Mesenchymal stem cell (in vitro differentiated cells and primary cell): ENCODE results near the gene PFN3.

Experiments
- DNase-seq: peaks from one replicate; pipeline ENCODE4 v3.0.0-alpha.2; 2013
- H2AFZ ChIP-seq: one replicate; pipeline ENCODE4 v1.6.1; 2013; ENCODE audit warnings: low read depth, mild to moderate bottlenecking, control low read depth, inconsistent platforms, low read length, moderate library complexity
- H2AK5ac ChIP-seq: 2 replicates; pipeline ENCODE4 v1.6.1; 2013; ENCODE audit warnings: low read length, moderate library complexity, mild to moderate bottlenecking, inconsistent platforms; ENCODE audit not compliant: severe bottlenecking
- H2BK120ac ChIP-seq: one replicate; pipeline ENCODE4 v1.6.1; 2013; ENCODE audit warnings: low read depth, mild to moderate bottlenecking, inconsistent platforms, low read length, moderate library complexity
- H2BK12ac ChIP-seq, 2 experiments: one replicate each; pipeline ENCODE4 v1.6.1; 2013; ENCODE audit warnings: inconsistent platforms in 2 of 2, low read length in 2 of 2, mild to moderate bottlenecking in 2 of 2, moderate library complexity in 2 of 2, control low read depth in 1 of 2
- H2BK15ac ChIP-seq: one replicate; pipeline ENCODE4 v1.6.1; 2013; ENCODE audit warnings: mild to moderate bottlenecking, low read depth, inconsistent platforms; ENCODE audit not compliant: poor library complexity, severe bottlenecking
- H2BK5ac ChIP-seq: 2 replicates; pipeline ENCODE4 v1.6.1; 2013; ENCODE audit warnings: low read depth, mild to moderate bottlenecking, low read length, control low read depth, inconsistent platforms; ENCODE audit not compliant: poor library complexity, severe bottlenecking
- H3K14ac ChIP-seq, 2 experiments: one replicate each; pipeline ENCODE4 v1.6.1; 2013; ENCODE audit warnings: inconsistent platforms in 2 of 2, low read length in 2 of 2, control low read depth in 1 of 2, mild to moderate bottlenecking in 1 of 2, moderate library complexity in 1 of 2
- H3K18ac ChIP-seq, 2 experiments: one replicate each; pipeline ENCODE4 v1.6.1; 2013; ENCODE audit warnings: inconsistent platforms in 2 of 2, low read length in 2 of 2, control low read depth in 1 of 2, low read depth in 1 of 2, mild to moderate bottlenecking in 1 of 2
- H3K23ac ChIP-seq, 2 experiments: one replicate each; pipeline ENCODE4 v1.6.1; 2013; ENCODE audit warnings: inconsistent platforms in 2 of 2, low read length in 2 of 2, mild to moderate bottlenecking in 2 of 2, moderate library complexity in 2 of 2, control low read depth in 1 of 2
- H3K27ac ChIP-seq: 2 replicates; pipeline ENCODE4 v1.5.1; 2013; ENCODE audit warnings: mild to moderate bottlenecking, moderate library complexity, low read length, control low read depth, inconsistent platforms; ENCODE audit not compliant: poor library complexity, severe bottlenecking
- H3K27me3 ChIP-seq, 2 experiments: 2 replicates each; pipeline versions ENCODE4 v1.6.1 to v1.7.0; 2013; ENCODE audit warnings: low read length in 2 of 2, mild to moderate bottlenecking in 2 of 2, moderate library complexity in 2 of 2, control low read depth in 1 of 2, inconsistent platforms in 1 of 2; ENCODE audit not compliant: control insufficient read depth in 1 of 2, insufficient read depth in 1 of 2
- H3K36me3 ChIP-seq, 2 experiments: 2 replicates each; pipeline versions ENCODE4 v1.6.1 to v1.7.0; 2013; ENCODE audit warnings: low read length in 2 of 2, control low read depth in 1 of 2, inconsistent platforms in 1 of 2, low read depth in 1 of 2, mild to moderate bottlenecking in 1 of 2; ENCODE audit not compliant: insufficient read depth in 2 of 2, control insufficient read depth in 1 of 2
- H3K4ac ChIP-seq, 2 experiments: one replicate each; pipeline ENCODE4 v1.6.1; 2013; ENCODE audit warnings: inconsistent platforms in 2 of 2, low read length in 2 of 2, mild to moderate bottlenecking in 2 of 2, moderate library complexity in 2 of 2, control low read depth in 1 of 2, low read depth in 1 of 2
- H3K4me1 ChIP-seq: 2 replicates; pipeline ENCODE4 v1.6.1; 2013; ENCODE audit warnings: low read depth, low read length, control low read depth; ENCODE audit not compliant: control insufficient read depth, insufficient read depth
- H3K4me2 ChIP-seq: 2 replicates; pipeline ENCODE4 v1.6.1; 2013; ENCODE audit warnings: low read length, mild to moderate bottlenecking, inconsistent platforms; ENCODE audit not compliant: poor library complexity, severe bottlenecking
- H3K4me3 ChIP-seq, 2 experiments: 2 replicates each; pipeline versions ENCODE4 v1.5.1 to v1.7.0; 2013; ENCODE audit warnings: low read length in 2 of 2, mild to moderate bottlenecking in 2 of 2, control low read depth in 1 of 2, low read depth in 1 of 2; ENCODE audit not compliant: insufficient read depth in 1 of 2
- H3K79me1 ChIP-seq: replicated peaks from 2 replicates; pipeline ENCODE4 v1.6.1; 2013; ENCODE audit warnings: mild to moderate bottlenecking, control low read depth, low read length, inconsistent platforms; ENCODE audit not compliant: poor library complexity, severe bottlenecking
- H3K9ac ChIP-seq: 2 replicates; pipeline ENCODE4 v1.7.0; 2013; ENCODE audit warnings: mild to moderate bottlenecking, low read length, moderate library complexity
- H3K9me3 ChIP-seq: 2 replicates; pipeline ENCODE4 v1.7.0; 2013; ENCODE audit warnings: mild to moderate bottlenecking, low read length; ENCODE audit not compliant: control insufficient read depth
- H4K8ac ChIP-seq: one replicate; pipeline ENCODE4 v1.6.1; 2013; ENCODE audit warnings: inconsistent platforms, mild to moderate bottlenecking, low read length, moderate library complexity
- H4K91ac ChIP-seq: one replicate; pipeline ENCODE4 v1.6.1; 2013; ENCODE audit warnings: mild to moderate bottlenecking, low read length, inconsistent platforms
- WGBS: methylation state at CpG from one replicate; pipeline ENCODE4 v1.1.7; 2013; ENCODE audit warnings: mixed read lengths; 5-methylcytosine and 5-hydroxymethylcytosine counted together

The PFN3 gene

DNA sequence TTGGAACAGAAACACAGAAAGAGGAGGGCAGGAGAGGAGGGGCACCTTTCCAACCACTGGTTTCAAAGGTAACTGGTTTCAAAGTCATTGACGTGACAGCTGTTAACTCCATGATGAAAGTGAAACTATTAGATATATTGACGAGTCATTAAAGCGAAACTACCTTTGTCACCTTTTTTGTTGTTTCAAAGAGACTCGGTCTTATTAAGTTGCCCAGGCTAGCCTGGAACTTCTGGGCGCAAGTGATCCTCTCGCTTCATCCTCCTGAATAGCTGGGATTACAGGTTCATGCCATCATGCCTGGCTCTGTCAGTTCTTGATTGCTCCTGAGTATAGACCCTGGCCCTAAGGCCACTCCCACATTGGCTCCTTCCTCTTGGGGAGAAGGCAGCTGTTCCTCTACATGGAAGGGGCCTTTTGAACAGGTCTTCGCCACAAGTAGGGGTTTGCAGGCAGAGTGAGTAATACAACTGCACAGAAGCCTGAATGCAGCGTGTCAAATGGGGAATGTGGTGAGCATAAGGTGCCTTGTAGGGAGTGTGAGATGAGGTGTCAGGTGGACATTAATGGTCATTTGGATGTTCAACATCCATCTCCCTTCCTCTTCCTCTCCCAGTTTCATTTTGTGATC, 12.3 kb upstream of the PFN3 start:
- H2BK5ac ChIP-seq: no peak overlapping the region
- H3K4ac ChIP-seq: no peak overlapping the region
- H3K27ac ChIP-seq: no peak overlapping the region
- no peak overlapping the region for H2AFZ ChIP-seq
- H2AK5ac ChIP-seq: no peak overlapping the region
- H3K4me2 ChIP-seq: no peak overlapping the region
- H4K91ac ChIP-seq: no peak overlapping the region
- H3K23ac ChIP-seq: no peak overlapping the region
- no peak overlapping the region for H3K18ac ChIP-seq
- no peak overlapping the region for H2BK12ac ChIP-seq
- H3K4me3 ChIP-seq: no peak overlapping the region
- H3K79me1 ChIP-seq: no peaks in the 10 kb centered on the region
- no peaks in the 10 kb centered on the region for H3K9me3 ChIP-seq
- no peak overlapping the region for H2BK120ac ChIP-seq
- H3K27me3 ChIP-seq: peaks cover 0 to 42% of the 10 kb centered on the region in 2 experiments
- H4K8ac ChIP-seq: no peak overlapping the region
- 92% methylated on average over 7 of the region's 8 CpGs for WGBS
- H3K4me1 ChIP-seq: no peaks in the 10 kb centered on the region
- H2BK15ac ChIP-seq: no peak overlapping the region
- H3K14ac ChIP-seq: no peak overlapping the region
- H3K9ac ChIP-seq: no peak overlapping the region
- no peak for DNase-seq
- H3K36me3 ChIP-seq: no peaks in the 10 kb centered on the region

DNA sequence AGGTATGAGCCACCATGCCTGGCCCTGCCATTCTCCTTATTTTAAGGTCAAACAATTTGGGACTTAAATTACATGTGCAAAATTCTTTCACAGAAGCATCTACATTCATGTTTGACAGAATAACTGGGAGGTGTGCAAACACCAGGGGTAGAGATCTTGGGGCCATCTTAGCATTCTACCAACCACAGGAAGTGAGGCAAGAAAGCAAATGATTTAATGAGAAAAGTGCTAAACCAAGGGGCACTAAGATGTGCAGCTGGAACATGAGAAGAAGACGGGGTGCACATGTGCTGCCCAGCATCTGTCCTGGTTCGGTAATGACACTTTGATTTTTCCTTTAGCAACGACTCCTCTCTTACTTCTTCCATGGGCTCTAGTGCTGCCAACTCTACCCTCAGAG, 10.1 kb upstream of the PFN3 start:
- Histone ChIP-seq H2BK5ac (no peak overlapping the region), H2BK15ac (no peak overlapping the region), H3K9me3 (no peaks in the 10 kb centered on the region), H3K27ac (no peak overlapping the region), H3K14ac (no peak overlapping the region), H4K8ac (no peak overlapping the region), H2BK120ac (no peak overlapping the region), H2AK5ac (no peak overlapping the region), H3K4ac (no peak overlapping the region), H3K23ac (no peak overlapping the region), H2BK12ac (no peak overlapping the region), H3K18ac (no peak overlapping the region), H3K79me1 (no peaks in the 10 kb centered on the region), H2AFZ (no peak overlapping the region), H3K4me2 (no peak overlapping the region), H4K91ac (no peak overlapping the region), H3K9ac (no peak overlapping the region), H3K27me3 (peaks cover 0 to 57% of the 10 kb centered on the region in 2 experiments), H3K4me3 (no peak overlapping the region), H3K36me3 (no peaks in the 10 kb centered on the region), H3K4me1 (no peaks in the 10 kb centered on the region)
- DNase-seq: no peak
- 77% methylated on average over 3 of the region's 3 CpGs for WGBS

DNA sequence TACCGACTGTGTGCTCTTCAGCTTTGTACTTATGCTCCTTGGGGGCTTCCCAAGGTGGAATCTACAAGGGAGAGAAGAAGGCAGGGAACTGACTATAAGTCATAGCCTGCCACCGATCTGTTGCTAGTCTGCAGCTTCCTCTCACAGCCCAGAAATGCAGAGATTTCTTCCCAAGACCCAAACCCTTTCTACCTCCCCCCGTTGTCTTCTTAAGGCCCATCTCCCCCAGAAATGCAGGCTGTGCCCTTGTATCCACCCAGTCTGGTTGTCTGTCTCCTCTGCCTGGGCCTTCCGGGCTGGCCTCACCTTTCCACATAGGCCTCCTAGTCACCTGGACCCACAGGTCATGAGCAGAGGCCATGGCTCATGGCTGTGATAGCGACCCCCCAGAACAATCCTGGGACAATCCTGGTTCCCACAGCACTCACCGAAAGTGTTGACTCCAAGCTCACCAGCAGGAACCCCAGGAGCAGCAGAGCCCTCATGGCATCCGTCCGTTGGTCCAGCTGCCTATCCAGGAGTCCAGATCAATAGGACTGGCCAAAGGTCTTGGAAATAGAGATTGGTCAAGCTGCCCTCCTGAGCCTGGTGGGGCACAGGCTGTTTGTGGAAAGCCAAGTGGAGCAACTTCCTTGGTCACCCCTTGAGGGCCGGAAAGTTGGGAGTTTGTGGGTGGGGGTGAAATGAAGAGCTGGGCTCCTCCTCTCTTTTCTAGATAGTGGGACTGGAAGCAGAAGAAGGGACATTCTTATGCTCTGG, 8.8 kb upstream of the PFN3 start, which contains the start of gene F12:
TSS of gene F12 (minus strand) at position 522 of the 759 bp plus-strand sequence. CDS start at position 485, 37 bp downstream.
- no peak for DNase-seq
- H3K4me1 ChIP-seq: peaks cover 7% of the 10 kb centered on the region
- H2BK120ac ChIP-seq: no peak within 1 kb of the TSS
- no peak within 1 kb of the TSS for H2BK15ac ChIP-seq
- no peak within 1 kb of the TSS for H3K9ac ChIP-seq
- H4K91ac ChIP-seq: no peak within 1 kb of the TSS
- H4K8ac ChIP-seq: no peak within 1 kb of the TSS
- no peaks in the 10 kb centered on the region for H3K9me3 ChIP-seq
- no peaks in the 10 kb centered on the region for H3K79me1 ChIP-seq
- no peak within 1 kb of the TSS for H3K4ac ChIP-seq
- no peaks in the 10 kb centered on the region for H3K36me3 ChIP-seq
- no peak within 1 kb of the TSS for H3K27ac ChIP-seq
- peaks cover 0 to 64% of the 10 kb centered on the region in 2 experiments for H3K27me3 ChIP-seq
- H3K4me3 ChIP-seq: no peak within 1 kb of the TSS
- no peak within 1 kb of the TSS for H2BK12ac ChIP-seq
- no peak within 1 kb of the TSS for H3K14ac ChIP-seq
- no peak within 1 kb of the TSS for H2AFZ ChIP-seq
- H2AK5ac ChIP-seq: no peak within 1 kb of the TSS
- 92% methylated on average over 9 of the region's 9 CpGs for WGBS
- H3K18ac ChIP-seq: no peak within 1 kb of the TSS
- no peak within 1 kb of the TSS for H3K4me2 ChIP-seq
- no peak within 1 kb of the TSS for H2BK5ac ChIP-seq
- no peak within 1 kb of the TSS for H3K23ac ChIP-seq

DNA sequence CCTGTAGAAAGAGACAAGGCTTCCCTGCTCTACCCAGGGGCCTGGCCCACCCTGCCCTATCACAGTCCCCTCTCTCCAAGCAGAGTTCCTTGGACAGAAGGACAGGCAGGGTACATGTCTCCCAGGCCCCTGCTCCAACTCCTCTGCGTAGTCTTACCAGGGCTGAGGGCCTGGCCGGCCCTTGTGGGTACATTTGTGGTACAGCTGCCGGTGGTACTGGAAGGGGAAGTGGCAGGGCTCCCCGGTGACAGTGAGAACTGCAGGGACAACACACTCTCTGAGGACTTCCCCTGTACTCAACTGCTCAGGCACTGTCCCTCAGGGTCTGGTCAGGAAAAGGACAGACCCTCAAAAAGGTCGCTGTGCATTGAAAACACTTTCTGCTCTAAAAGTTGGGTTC, 5.3 kb upstream of the PFN3 start:
- Histone ChIP-seq H3K27me3 (peaks cover 0 to 76% of the 10 kb centered on the region in 2 experiments), H3K4ac (no peak overlapping the region), H3K4me1 (peaks cover 26% of the 10 kb centered on the region), H2BK5ac (no peak overlapping the region), H2BK12ac (no peak overlapping the region), H3K18ac (no peak overlapping the region), H3K36me3 (peaks cover 0 to 3% of the 10 kb centered on the region in 2 experiments), H3K27ac (no peak overlapping the region), H3K79me1 (no peaks in the 10 kb centered on the region), H2BK120ac (no peak overlapping the region), H4K8ac (no peak overlapping the region), H2AK5ac (peak overlapping the region; percentile 17), H3K4me2 (no peak overlapping the region), H3K9ac (no peak overlapping the region), H2BK15ac (no peak overlapping the region), H3K14ac (no peak overlapping the region), H3K9me3 (no peaks in the 10 kb centered on the region), H3K4me3 (no peak overlapping the region), H3K23ac (no peak overlapping the region), H2AFZ (no peak overlapping the region), H4K91ac (no peak overlapping the region)
- WGBS: 96% methylated on average over 5 of the region's 5 CpGs
- DNase-seq: no peak
